ENCODE results near the gene ALMS1.
"Not testable (repeated sequence)": the region's sequence is repeated elsewhere in the genome, so short reads cannot be mapped to it uniquely, and the experiment has no call there.

The ALMS1 gene

GRCh38 chr2:73510470-73510869 lies 124.8 kb downstream of the ALMS1 start:
- no CpG with 5 or more reads among the region's 5 CpGs for WGBS (ENCODE audit: extremely low coverage, insufficient coverage, insufficient read length)
- H3K4me1 ChIP-seq (ENCODE audit: control insufficient read depth in 1 of 2, insufficient read depth in 2 of 2, low read length in 2 of 2); H3K9me3 ChIP-seq (ENCODE audit: insufficient read depth, low read depth, low read length): not testable (repeated sequence)

GRCh38 chr2:73516033-73516432 lies 130.4 kb downstream of the ALMS1 start:
- no peak overlapping the region for H2AFZ ChIP-seq (ENCODE audit: insufficient read depth, low read length, poor library complexity)
- no peak overlapping the region for H3K9ac ChIP-seq (ENCODE audit: low read length)
- H3K4ac ChIP-seq (ENCODE audit: low read depth, low read length): no peak overlapping the region
- no peak overlapping the region for H2BK12ac ChIP-seq (ENCODE audit: low read length)
- DNase-seq: no peak
- H2AK5ac ChIP-seq (ENCODE audit: low read length): no peak overlapping the region
- no peaks in the 10 kb centered on the region for H3K9me3 ChIP-seq (ENCODE audit: insufficient read depth, low read depth, low read length)
- no peak overlapping the region for H3K18ac ChIP-seq (ENCODE audit: low read length)
- H3K79me1 ChIP-seq (ENCODE audit: low read length): no peaks in the 10 kb centered on the region
- H4K91ac ChIP-seq (ENCODE audit: low read depth, low read length): no peak overlapping the region
- H3K4me2 ChIP-seq (ENCODE audit: low read length): no peak overlapping the region
- no peaks in the 10 kb centered on the region for H3K36me3 ChIP-seq (ENCODE audit: control insufficient read depth in 1 of 2, insufficient read depth in 2 of 2, low read length in 2 of 2)
- H4K12ac ChIP-seq (ENCODE audit: low read depth, low read length): no peak overlapping the region
- WGBS (ENCODE audit: extremely low coverage, insufficient coverage, insufficient read length): no CpG with 5 or more reads among the region's 1 CpG
- H3K23ac ChIP-seq (ENCODE audit: low read length): no peak overlapping the region
- H3K14ac ChIP-seq (ENCODE audit: low read length): no peak overlapping the region
- H2BK5ac ChIP-seq (ENCODE audit: low read depth, low read length, poor library complexity): no peak overlapping the region
- H3K4me1 ChIP-seq (ENCODE audit: control insufficient read depth in 1 of 2, insufficient read depth in 2 of 2, low read length in 2 of 2): no peaks in the 10 kb centered on the region
- H4K8ac ChIP-seq (ENCODE audit: low read depth, low read length): no peak overlapping the region
- no peak overlapping the region for H3K27ac ChIP-seq (ENCODE audit: low read depth, low read length)
- no peaks in the 10 kb centered on the region for H3K27me3 ChIP-seq (ENCODE audit: insufficient read depth, low read length)
- H2BK120ac ChIP-seq (ENCODE audit: insufficient read depth, low read length, poor library complexity): no peak overlapping the region
- no peaks in the 10 kb centered on the region for H3K79me2 ChIP-seq (ENCODE audit: control insufficient read depth, insufficient read depth, low read length, poor library complexity)
- H3K4me3 ChIP-seq (ENCODE audit: low read depth, low read length): no peak overlapping the region

More at GRCh38 chr2:73510470-73510869, 124.8 kb downstream of the ALMS1 start:
- not testable (repeated sequence) for H3K4ac ChIP-seq (ENCODE audit: low read depth, low read length); H2AK5ac ChIP-seq (ENCODE audit: low read length); H3K27ac ChIP-seq (ENCODE audit: low read depth, low read length); H3K27me3 ChIP-seq (ENCODE audit: insufficient read depth, low read length); H3K4me2 ChIP-seq (ENCODE audit: low read length); H3K79me2 ChIP-seq (ENCODE audit: control insufficient read depth, insufficient read depth, low read length, poor library complexity); H3K4me3 ChIP-seq (ENCODE audit: low read depth, low read length); H2BK12ac ChIP-seq (ENCODE audit: low read length); H3K14ac ChIP-seq (ENCODE audit: low read length); H4K8ac ChIP-seq (ENCODE audit: low read depth, low read length); H3K23ac ChIP-seq (ENCODE audit: low read length); H2BK5ac ChIP-seq (ENCODE audit: low read depth, low read length, poor library complexity); H4K91ac ChIP-seq (ENCODE audit: low read depth, low read length); H2BK120ac ChIP-seq (ENCODE audit: insufficient read depth, low read length, poor library complexity); H3K36me3 ChIP-seq (ENCODE audit: control insufficient read depth in 1 of 2, insufficient read depth in 2 of 2, low read length in 2 of 2); H2AFZ ChIP-seq (ENCODE audit: insufficient read depth, low read length, poor library complexity); DNase-seq; H4K12ac ChIP-seq (ENCODE audit: low read depth, low read length); H3K18ac ChIP-seq (ENCODE audit: low read length); H3K79me1 ChIP-seq (ENCODE audit: low read length); H3K9ac ChIP-seq (ENCODE audit: low read length)

- Histone ChIP-seq H3K23ac (ENCODE audit: low read length) (no peak overlapping the region), H2BK5ac (ENCODE audit: low read depth, low read length, poor library complexity) (no peak overlapping the region), H3K4me3 (ENCODE audit: low read depth, low read length) (no peak overlapping the region), H3K27ac (ENCODE audit: low read depth, low read length) (no peak overlapping the region), H3K4me2 (ENCODE audit: low read length) (no peak overlapping the region), H2AK5ac (ENCODE audit: low read length) (no peak overlapping the region), H3K36me3 (ENCODE audit: control insufficient read depth in 1 of 2, insufficient read depth in 2 of 2, low read length in 2 of 2) (peaks cover 2% of the 10 kb centered on the region in 2 experiments), H2BK12ac (ENCODE audit: low read length) (no peak overlapping the region), H3K79me1 (ENCODE audit: low read length) (no peaks in the 10 kb centered on the region), H3K18ac (ENCODE audit: low read length) (no peak overlapping the region), H3K9ac (ENCODE audit: low read length) (no peak overlapping the region), H3K79me2 (ENCODE audit: control insufficient read depth, insufficient read depth, low read length, poor library complexity) (no peaks in the 10 kb centered on the region), H3K14ac (ENCODE audit: low read length) (no peak overlapping the region), H3K27me3 (ENCODE audit: insufficient read depth, low read length) (no peaks in the 10 kb centered on the region), H2AFZ (ENCODE audit: insufficient read depth, low read length, poor library complexity) (no peak overlapping the region), H4K91ac (ENCODE audit: low read depth, low read length) (no peak overlapping the region), H4K12ac (ENCODE audit: low read depth, low read length) (no peak overlapping the region), H3K4me1 (ENCODE audit: control insufficient read depth in 1 of 2, insufficient read depth in 2 of 2, low read length in 2 of 2) (no peaks in the 10 kb centered on the region), H4K8ac (ENCODE audit: low read depth, low read length) (no peak overlapping the region), H3K9me3 (ENCODE audit: insufficient read depth, low read depth, low read length) (peaks cover 6% of the 10 kb centered on the region), H3K4ac (ENCODE audit: low read depth, low read length) (no peak overlapping the region), H2BK120ac (ENCODE audit: insufficient read depth, low read length, poor library complexity) (no peak overlapping the region)
- WGBS (ENCODE audit: extremely low coverage, insufficient coverage, insufficient read length): no CpG with 5 or more reads among the region's 1 CpG
- DNase-seq: no peak
Measured at GRCh38 chr2:73528688-73529087, 143.1 kb downstream of the ALMS1 start.

- H3K36me3 ChIP-seq (ENCODE audit: control insufficient read depth in 1 of 2, insufficient read depth in 2 of 2, low read length in 2 of 2); H3K27me3 ChIP-seq (ENCODE audit: insufficient read depth, low read length); DNase-seq; H3K4me3 ChIP-seq (ENCODE audit: low read depth, low read length); H2BK12ac ChIP-seq (ENCODE audit: low read length); H4K12ac ChIP-seq (ENCODE audit: low read depth, low read length); H3K4me1 ChIP-seq (ENCODE audit: control insufficient read depth in 1 of 2, insufficient read depth in 2 of 2, low read length in 2 of 2); H3K18ac ChIP-seq (ENCODE audit: low read length); H2AK5ac ChIP-seq (ENCODE audit: low read length); H3K23ac ChIP-seq (ENCODE audit: low read length); H2BK120ac ChIP-seq (ENCODE audit: insufficient read depth, low read length, poor library complexity); H3K4ac ChIP-seq (ENCODE audit: low read depth, low read length); H3K4me2 ChIP-seq (ENCODE audit: low read length); H3K79me1 ChIP-seq (ENCODE audit: low read length); H3K9ac ChIP-seq (ENCODE audit: low read length); H3K79me2 ChIP-seq (ENCODE audit: control insufficient read depth, insufficient read depth, low read length, poor library complexity); H3K9me3 ChIP-seq (ENCODE audit: insufficient read depth, low read depth, low read length); H3K14ac ChIP-seq (ENCODE audit: low read length); H4K91ac ChIP-seq (ENCODE audit: low read depth, low read length); H2AFZ ChIP-seq (ENCODE audit: insufficient read depth, low read length, poor library complexity); H3K27ac ChIP-seq (ENCODE audit: low read depth, low read length); H4K8ac ChIP-seq (ENCODE audit: low read depth, low read length); H2BK5ac ChIP-seq (ENCODE audit: low read depth, low read length, poor library complexity): not testable (repeated sequence)
- no CpG with 5 or more reads among the region's 4 CpGs for WGBS (ENCODE audit: extremely low coverage, insufficient coverage, insufficient read length)
Measured at GRCh38 chr2:73530773-73531172, 145.1 kb downstream of the ALMS1 start.

All from trophoblast cell (in vitro differentiated cells and primary cell).